Neural crest cell (in vitro differentiated cells): ENCODE measurements around the gene AXIN1. TPM values are rescaled to one million over a fixed set of nuclear protein-coding genes. Genes with fewer than 3 reads are reported as not detected.
A peak's percentile ranks its signal among the peaks of the same experiment; 100 is the strongest.

Experiments
- DNase-seq: peaks from one replicate; pipeline ENCODE4 v3.0.0; 2021; ENCODE audit warnings: low read depth, mixed read lengths, low spot score
- H3K27ac Mint-ChIP-seq: one replicate; pipeline ENCODE4 v1.8.0; 2021; ENCODE audit warnings: mild to moderate bottlenecking, mixed read lengths; ENCODE audit not compliant: unreplicated experiment
- H3K27me3 Mint-ChIP-seq: 2 replicates; pipeline ENCODE4 v1.8.0; 2021; ENCODE audit warnings: low read depth, mild to moderate bottlenecking, mixed read lengths
- H3K36me3 Mint-ChIP-seq: 2 replicates; pipeline ENCODE4 v1.8.0; 2021; ENCODE audit warnings: low read depth, mild to moderate bottlenecking, mixed read lengths
- H3K4me1 Mint-ChIP-seq: 2 replicates; pipeline ENCODE4 v1.8.0; 2021; ENCODE audit warnings: mixed read lengths
- H3K4me3 Mint-ChIP-seq: one replicate; pipeline ENCODE4 v1.8.0; 2021; ENCODE audit warnings: mild to moderate bottlenecking, mixed read lengths
- H3K9me3 Mint-ChIP-seq: 2 replicates; pipeline ENCODE4 v1.8.0; 2021; ENCODE audit warnings: mixed read lengths
- CTCF ChIP-seq: fragments of 200-600 bp; sonication (generic); conservative IDR thresholded peaks from 2 replicates; pipeline ENCODE4 v1.5.0; 2021; ENCODE audit warnings: antibody characterized with exemption, mild to moderate bottlenecking
- total RNA-seq: library from RNA; stranded (reverse); gene quantifications from 2 replicates; pipeline ENCODE4 v1.2.1, GENCODE V29; 2021

AXIN1 gene
- total RNA-seq, 1 donor from 2014 or later: 38.2 TPM

- no peaks in the 10 kb centered on the region for H3K9me3 Mint-ChIP-seq
- no peak for DNase-seq
- no peaks in the 10 kb centered on the region for H3K36me3 Mint-ChIP-seq
- H3K4me3 Mint-ChIP-seq: peak overlapping the region; percentile 82
- H3K27ac Mint-ChIP-seq: peak overlapping the region; percentile 94
- peaks cover 18% of the 10 kb centered on the region for H3K27me3 Mint-ChIP-seq
- H3K4me1 Mint-ChIP-seq: peaks cover 46% of the 10 kb centered on the region
- TF ChIP-seq CTCF: no peak
Measured at GRCh38 chr16:383326-384051, 31.0 kb upstream of the AXIN1 start.

- Mint-ChIP-seq H3K4me1 (peaks cover 35% of the 10 kb centered on the region), H3K27ac (no peak within 1 kb of the TSS), H3K9me3 (no peaks in the 10 kb centered on the region), H3K27me3 (peaks cover 14% of the 10 kb centered on the region), H3K4me3 (peak within 1 kb of the TSS; percentile 82), H3K36me3 (no peaks in the 10 kb centered on the region)
- no peak for TF ChIP-seq CTCF
- DNase-seq: no peak
Measured at GRCh38 chr16:381789-382717, 29.5 kb upstream of the AXIN1 start, which contains the start of gene PGAP6. Gene PGAP6, minus strand, starts transcription at chr16:381978. Its CDS starts 157 bp downstream, at chr16:381821.

- Mint-ChIP-seq H3K9me3 (no peaks in the 10 kb centered on the region), H3K36me3 (no peaks in the 10 kb centered on the region), H3K27me3 (peaks cover 14% of the 10 kb centered on the region), H3K27ac (no peak overlapping the region), H3K4me1 (peaks cover 28% of the 10 kb centered on the region), H3K4me3 (peak overlapping the region; percentile 81)
- DNase-seq: no peak
- no peak for TF ChIP-seq CTCF
Measured at GRCh38 chr16:381012-381788, 28.7 kb upstream of the AXIN1 start.

GRCh38 chr16:380762-381011 lies 28.2 kb upstream of the AXIN1 start:
- no peaks in the 10 kb centered on the region for H3K9me3 Mint-ChIP-seq
- peak overlapping the region; percentile 81 for H3K4me3 Mint-ChIP-seq
- H3K36me3 Mint-ChIP-seq: no peaks in the 10 kb centered on the region
- TF ChIP-seq CTCF: no peak
- DNase-seq: no peak
- H3K4me1 Mint-ChIP-seq: peaks cover 27% of the 10 kb centered on the region
- H3K27ac Mint-ChIP-seq: no peak overlapping the region
- peaks cover 14% of the 10 kb centered on the region for H3K27me3 Mint-ChIP-seq

DNA sequence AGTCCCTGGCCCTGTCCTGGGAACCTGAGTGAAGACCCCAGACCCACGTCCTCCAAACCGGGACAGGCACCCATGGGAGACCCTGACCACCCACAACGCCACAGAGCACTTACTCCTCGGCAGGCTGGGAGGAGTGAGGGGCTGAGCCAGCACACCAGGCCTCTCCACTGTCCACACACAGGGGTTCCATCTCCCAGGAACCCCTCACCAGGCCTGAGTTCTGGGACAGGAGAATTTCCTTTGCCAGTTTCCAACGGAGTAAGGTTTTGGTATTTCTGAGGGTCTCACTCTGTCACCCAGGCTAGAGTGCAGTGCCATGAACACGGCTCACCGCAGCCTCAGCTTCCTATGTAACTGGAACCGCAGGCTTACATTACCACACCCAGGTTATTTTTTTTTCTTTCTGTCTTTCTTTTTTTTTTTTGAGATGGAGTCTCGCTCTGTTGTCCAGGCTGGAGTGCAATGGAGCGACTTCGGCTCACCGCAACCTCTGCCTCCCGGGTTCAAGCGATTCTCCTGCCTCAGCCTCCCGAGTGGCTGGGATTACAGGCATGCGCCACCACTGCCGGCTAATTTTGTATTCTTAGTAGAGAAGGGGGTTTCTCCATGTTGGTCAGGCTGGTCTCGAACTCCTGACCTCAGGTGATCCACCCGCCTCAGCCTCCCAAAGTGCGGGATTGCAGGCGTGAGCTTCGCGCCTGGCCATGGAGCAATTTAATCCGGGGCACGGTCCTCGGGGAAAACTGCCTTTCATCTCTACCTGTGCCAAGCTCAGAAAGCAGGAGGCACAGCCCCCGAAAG lies 27.6 kb upstream of the AXIN1 start:
- TF ChIP-seq CTCF: no peak
- Mint-ChIP-seq H3K9me3 (no peaks in the 10 kb centered on the region), H3K4me1 (peaks cover 27% of the 10 kb centered on the region), H3K27me3 (peaks cover 14% of the 10 kb centered on the region), H3K4me3 (peak overlapping the region; percentile 78), H3K36me3 (no peaks in the 10 kb centered on the region), H3K27ac (peak overlapping the region; percentile 43)
- no peak for DNase-seq
